GM19328 (cell line): ENCODE results near the gene PARD6A.

ENCODE experiments used
- ATAC-seq: cut with Tn5 transposase; IDR thresholded peaks from one replicate; pipeline ENCODE4 v1.9.1; 2021; ENCODE audit warnings: mild to moderate bottlenecking, moderate library complexity; ENCODE audit not compliant: unreplicated experiment

Gene PARD6A

DNA sequence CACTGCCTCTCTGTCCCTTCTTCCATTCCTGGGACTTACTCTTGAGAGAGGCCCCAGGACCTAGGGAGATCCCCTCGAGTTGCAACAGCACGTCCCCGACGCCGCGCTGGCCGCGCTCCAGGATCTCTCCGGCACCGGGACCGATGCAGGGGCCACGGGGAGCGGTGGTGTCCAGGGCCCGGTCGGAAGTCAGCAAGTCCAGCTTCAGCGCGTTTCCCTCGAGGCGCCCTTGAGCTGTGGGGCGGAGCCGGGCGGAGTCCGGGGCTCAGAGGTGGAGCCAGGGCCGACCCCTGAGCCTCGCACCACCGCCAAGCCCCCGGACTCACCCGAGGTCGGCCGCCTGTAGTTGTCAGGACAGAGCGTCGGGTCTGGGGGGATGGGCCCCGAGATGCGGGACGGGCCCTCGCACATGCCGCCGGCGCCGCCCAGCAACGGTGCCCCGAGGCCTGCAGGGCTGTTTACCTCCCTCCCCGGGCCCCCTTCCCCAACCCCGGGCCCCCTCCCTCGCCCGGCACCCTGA, 5.3 kb downstream of the PARD6A start:
- ATAC-seq: no peak

DNA sequence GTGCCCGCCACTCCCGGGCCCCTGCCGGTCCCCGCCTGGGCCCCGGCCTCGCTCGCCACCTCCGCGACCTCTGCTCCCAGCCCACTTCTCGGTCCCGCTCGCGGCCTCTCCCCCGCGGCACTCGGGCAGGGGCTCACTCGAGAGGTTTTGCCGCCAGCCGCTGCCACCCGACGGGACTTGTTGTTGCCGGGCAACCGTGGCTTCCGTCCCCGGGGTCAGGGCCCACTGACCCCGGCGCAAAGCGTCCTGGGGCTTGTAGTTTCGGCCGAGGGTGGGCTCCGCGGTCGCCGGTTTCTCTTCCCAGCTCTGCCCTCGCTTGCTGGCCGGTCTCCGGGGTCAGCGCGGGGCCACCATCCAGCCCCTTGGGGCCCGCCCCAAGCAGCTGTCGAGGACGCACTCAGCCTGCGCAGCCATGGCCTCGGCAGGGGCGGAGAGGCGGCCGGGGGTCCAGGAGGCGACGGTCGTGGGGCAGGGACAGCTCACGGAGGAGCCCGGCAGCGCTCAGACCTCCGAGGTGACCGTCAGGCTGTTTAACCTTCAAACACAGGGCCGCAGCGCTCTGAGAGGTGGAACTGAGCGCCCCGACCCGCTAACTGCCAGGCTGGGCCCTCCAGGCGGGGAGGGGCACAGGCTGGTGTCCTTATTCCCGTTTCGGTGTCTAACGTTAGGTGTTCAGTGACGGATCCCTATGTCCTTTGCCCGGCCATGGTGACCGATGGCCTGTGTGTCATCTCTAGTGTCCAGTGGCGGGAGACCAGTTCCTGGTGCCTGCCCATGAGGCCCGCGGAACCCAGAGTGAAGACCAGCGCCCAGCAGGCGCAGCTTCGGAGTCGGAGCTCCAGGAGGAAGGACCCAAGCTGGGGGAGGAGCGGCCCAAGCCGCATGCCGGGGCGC, 6.0 kb downstream of the PARD6A start, which contains the start of the genes C16orf86 and ENKD1:
Gene C16orf86 (plus strand): TSS at position 256 of the 894 bp plus-strand sequence. CDS start 157 bp downstream, at position 413.
Gene ENKD1 (minus strand): TSS at position 192 of the 894 bp plus-strand sequence. CDS start 308 bp downstream, outside the sequence.
- ATAC-seq: peak; percentile 59

DNA sequence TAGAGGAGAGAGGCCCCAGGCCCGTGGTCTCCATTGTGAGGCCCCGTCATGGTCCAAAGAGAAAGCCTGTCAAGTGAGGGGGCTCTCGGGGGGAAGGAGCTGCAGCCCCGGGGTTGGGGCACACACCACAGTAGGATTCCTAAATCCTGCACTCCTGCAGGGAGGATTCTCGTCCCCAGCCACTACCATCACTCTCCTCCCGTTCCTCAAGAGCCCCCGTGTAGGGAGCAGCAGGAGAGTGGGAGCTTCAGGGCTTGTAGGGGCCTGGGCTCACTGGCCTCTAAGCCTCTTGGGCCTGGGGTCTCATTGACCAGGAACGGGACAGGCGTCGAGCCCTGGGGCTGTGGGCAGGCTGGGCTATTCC, 6.7 kb downstream of the PARD6A start:
- ATAC-seq: no peak

DNA sequence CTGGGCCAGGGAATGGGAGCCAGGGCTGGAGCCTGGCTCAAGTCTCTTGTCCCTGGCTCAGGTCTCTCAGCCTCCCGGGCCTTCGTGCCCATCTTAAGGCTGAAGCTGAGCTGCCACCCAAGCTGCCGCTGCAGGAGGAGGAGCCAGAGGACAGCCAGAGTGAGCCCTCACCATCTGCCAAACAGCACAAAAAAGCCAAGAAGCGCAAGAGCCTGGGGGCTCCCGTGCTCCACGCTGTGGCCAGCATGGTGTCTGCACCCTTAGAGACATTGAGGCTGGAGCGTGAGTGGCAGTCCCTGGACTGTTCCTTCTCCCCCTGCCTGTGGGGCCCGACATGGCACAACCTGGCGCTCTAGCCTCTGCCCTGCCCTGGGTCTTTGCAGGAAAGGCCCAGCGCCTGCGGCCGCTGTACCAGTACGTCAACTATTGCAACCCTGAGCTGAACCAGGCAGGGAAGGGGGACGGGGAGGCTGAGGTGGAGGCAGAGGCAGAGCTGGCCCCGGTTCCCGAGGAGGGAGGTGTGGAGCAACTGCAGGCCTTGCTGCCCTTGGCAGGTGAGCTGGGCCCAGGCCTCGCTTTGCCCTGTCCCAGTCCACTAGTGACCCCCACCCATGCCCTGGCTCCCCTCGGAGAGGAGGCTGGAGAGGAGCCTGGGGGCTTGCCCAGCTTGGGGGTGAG, 7.2 kb downstream of the PARD6A start:
- ATAC-seq: peak; percentile 57

DNA sequence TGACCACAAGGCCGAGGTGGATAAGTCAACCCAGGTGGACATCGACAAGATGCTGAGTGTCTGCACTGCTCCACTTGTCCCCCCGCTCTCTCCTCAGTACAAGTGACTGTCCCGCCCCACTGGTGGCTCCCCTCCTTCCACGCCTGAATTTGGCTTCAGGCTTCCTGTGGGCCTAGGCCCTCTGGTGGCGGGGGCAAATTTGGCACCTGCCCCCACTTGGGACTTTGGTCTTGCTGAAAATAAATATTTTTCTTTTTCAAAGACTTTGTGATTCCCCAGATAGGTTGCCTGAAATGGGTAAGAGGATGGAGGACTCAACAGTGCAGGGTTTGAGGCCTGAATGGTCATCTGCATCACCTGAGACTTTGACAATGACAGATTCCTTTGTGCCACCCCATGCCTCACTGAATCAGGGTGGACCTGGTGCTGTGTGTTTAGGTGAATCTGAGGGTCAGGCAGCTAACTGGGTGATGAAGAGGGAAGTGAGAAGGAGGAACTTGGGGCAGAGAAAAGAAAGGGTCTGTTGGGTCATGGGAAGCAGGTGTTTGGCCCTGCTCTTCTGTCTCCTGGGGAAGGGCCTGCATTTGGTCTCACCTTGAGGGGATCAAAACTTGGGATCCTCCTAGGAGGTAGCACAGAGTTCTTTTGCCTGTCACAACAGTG, 7.9 kb downstream of the PARD6A start:
- ATAC-seq: no peak

DNA sequence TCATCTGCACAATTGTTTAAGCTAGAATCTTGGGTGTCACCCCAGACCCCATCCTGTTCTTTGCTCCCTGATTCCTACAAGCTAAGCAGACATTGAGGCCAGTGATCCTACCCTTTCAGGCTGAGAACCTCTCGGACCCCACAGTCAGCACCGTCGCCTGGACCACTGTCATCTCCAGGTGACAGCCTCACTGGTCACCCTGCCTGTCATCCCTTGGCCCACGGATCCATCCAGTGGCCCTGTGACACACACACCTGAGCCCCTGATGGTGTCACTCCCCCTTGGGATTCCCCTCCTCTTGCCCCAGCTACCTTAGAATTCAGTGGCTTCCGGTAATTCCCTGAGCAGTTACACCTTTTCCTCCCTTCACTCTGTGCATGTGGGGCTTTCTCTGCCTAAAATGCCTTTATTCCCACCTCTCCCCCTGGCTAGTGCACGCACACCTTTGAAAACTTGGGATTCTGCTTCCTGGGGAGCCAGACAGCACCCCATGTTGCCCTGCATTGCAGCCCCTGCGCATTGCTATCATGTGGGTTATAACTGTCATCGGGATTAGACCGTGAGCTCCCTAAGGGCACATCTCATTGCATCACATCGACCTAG, 8.8 kb downstream of the PARD6A start:
- ATAC-seq: no peak

DNA sequence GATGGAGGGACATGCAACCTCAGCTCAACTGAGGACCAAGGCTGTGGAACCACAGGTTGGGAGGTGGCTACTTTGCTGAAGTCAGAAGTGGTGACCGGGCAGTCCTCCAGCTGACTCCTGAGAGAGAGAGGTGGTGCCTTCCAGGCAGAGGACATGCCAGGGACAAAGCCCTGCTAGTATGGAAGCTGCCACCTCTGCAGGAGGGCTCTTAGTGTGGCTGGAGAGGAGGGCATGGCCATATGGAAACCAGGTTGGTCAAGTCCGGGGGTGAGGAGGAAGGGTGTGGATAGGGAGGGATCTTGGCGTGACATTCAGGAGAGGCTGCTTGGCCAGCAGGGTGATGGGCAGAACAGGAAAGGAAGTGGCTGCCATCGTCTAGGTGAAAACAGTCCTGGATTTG, 11.5 kb downstream of the PARD6A start:
- ATAC-seq: no peak

DNA sequence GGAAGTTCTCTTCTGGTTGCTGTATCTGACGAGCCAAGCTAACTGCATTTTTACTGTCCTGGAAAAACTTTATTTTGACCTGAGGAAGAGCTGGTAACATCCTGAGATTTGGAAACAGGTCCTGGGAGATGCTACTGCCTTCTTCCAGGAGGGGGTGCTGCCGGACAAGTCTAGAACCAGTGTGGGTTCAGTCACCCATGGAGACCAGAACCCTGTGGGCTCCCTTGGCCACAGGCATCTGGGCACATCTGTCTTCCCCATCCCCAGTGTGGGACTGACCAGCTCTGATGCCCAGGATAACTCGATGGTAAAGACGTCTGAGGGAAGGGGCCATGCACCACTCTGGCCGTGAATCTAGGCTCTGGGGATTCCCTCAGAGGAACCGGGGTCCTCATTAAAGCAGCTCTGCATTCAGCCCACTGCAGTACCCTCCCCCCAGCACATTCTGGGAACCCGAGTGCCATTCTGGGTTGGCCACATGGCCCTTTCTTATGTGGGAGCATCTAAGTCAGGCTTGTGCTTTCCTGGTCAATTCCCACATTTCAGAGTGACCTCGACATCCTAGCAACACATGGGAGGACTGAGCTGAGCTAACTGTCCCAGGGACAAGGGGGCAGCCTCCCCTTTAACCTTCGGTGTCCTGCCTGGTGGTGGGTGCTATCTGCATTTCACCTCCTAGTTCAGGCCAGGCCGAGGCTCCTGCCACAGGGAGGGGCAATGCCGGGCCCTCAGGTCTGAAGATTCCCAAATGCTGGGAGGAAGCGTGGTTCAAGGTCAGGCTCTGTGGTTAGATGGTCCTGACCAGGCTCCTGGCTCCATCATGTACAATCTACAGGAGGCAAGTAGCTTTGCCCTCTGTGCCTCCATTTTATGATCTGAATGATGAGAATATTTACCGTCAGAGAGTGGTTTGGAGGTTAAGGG, 12.2 kb downstream of the PARD6A start:
- ATAC-seq: no peak

DNA sequence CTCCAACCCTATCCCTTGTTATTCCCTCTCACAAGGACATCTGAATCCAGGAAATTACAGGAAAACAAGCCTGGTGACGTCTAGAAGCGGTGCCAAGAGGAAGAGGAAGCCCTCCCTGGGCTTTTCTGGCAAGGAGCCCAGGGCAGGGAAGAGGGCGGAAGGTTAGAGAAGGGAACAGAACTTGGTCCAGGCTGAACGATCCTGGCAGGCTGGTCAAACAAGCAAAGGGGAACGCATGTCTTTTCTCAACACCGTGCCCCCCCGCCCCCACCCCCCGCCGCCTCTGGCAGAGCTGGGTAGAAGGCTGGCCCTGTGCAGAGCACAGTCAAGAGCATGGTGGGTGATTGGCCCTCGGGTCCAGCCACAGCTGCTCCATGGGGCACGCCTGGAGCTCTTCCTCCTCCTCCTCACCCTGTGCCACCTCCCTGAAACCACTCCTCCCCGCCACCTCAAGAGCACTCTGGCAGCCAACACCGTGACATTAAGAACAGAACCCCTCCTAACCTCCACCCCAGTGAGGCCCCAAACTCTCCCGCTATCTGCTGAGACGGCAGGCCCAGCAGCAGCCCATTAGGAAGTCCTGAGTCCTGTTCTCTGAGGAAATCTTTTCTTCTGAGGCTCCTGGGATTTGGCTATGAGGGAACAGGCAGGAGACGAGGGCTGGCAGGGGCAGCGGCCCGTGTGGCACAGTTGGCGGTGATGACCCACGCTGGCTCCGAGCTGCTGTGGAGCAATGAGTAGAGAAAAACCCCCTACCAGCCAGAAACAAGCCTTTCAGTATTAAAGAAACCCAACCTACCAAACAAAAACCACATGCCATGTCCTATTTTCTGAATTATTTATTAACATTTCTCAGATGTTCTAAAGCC, 13.2 kb downstream of the PARD6A start:
- no peak for ATAC-seq

DNA sequence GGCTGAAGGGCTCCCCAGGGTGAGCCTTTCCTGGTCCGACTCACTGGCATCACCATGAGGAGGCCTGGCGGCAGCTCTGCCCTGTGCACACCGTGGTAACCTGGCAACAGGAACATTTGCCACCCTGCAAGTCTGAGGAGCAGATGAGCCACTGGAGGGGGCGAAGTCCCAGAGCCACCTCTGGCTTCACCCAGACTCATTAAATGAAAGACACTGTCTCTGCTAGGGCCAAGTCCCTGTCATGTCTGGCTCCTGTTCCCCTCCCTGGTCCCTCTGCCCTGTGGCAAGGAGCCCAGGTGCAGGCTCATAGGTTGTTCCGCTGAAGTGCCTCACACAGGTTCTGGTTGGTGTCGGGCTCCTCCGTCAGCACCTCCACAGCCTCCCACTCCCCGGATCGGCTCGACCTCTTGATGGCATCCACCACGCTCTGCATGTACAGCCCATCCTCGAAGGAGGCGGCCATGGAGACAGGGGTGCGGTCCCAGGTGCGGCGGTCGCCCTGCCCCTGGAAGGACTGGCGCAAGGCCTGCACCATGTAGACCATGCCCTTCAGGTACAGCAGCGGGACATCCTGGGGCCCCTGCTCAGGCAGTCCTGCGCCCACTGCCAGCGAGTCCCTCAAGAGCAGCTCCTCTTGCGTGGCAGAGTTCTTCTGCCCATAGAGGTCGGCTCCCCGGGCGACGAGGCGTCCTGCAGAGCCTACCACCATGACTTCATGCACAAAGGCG, 14.3 kb downstream of the PARD6A start:
- no peak for ATAC-seq

DNA sequence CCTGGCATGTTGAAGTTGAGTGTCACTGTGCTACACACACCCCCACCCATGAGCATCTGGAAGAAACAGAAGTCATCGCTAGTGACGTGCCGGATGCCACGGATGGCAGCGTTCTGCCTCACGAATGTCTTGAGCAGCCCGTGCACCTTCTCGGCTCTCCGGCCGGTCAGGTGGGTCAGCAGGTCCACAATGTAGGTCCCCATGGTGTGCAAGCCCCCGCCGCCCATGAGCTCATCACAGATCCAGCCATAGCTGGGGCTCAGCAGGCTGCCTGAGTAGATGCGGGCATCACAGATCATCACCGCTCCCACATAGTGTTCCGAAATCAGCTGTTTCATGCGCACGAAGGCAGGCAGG, 14.8 kb downstream of the PARD6A start:
- ATAC-seq: no peak

DNA sequence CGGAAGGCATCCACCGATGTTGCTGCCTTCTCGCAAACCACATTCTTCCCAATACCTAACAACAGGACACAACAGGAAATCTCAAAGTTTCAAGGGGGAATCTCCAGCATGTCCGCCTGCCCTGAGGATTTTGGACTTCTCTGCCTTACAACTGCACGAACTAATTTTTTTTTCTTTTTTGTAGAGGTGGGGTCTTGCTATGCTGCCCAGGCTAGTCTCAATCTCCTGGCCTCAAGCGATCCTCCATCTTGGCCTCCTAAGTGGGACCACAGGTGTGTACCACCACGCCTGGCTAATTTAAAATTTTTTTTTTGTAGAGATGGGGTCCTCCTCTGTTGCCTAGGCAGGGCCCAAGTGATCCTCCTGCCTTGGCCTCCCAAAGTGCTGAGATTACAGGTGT, 15.2 kb downstream of the PARD6A start:
- no peak for ATAC-seq

DNA sequence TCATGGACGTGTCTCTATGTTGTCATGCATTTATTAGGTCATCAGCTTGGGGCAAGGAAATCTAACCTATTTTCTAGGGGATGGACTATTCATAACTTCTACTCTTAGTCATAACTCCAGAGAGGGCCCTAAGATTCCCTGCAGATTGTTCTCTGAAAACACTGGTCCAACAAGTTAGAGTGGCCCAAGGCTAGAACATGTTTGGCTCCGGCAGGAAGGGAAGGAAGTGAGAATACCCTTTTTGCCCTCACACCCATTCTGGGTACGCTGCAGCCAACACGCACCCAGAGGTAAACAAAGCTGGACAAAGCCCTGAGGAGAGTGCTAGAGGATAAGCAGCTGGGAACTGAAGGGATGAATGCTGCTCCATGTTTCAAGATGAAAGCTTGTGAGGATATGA, 15.8 kb downstream of the PARD6A start:
- ATAC-seq: no peak

DNA sequence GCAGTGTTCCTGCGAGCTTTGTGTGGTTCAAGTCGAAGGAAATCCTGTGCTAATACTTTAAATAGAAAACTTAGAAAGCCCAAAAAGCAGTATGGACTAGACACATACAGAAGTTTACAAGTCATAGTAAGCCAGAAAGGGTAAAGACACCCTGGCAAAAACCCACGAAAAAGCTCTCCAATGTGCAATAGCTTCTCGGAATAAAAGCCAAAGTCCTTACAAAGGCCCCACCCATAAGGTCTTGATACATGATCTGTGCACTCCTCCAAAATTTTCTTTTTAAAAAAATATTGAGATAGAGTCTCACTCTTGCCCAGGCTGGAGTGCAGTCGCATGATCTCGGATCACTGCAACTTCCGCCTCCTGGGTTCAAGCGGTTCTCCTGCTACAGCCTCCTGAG, 16.2 kb downstream of the PARD6A start:
- ATAC-seq: no peak

DNA sequence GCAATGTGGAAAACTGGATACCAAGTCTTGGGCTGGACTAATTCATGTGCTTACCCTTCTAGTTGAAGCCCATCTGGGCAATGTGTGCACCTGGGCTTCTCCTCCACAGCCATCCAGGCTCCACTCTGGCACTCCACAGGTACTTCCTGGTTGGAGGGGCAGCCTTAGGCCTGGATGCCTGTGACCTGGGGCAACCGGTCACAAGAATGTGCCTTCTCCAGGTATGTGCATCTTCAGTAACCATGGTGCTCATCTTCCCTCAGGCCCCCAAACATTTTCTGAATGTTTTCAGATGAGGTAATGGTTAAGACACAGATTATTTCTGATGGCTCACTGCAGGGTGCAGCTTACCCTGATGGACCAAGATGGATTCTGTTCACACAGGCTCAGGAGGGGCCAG, 17.0 kb downstream of the PARD6A start:
- ATAC-seq: no peak

DNA sequence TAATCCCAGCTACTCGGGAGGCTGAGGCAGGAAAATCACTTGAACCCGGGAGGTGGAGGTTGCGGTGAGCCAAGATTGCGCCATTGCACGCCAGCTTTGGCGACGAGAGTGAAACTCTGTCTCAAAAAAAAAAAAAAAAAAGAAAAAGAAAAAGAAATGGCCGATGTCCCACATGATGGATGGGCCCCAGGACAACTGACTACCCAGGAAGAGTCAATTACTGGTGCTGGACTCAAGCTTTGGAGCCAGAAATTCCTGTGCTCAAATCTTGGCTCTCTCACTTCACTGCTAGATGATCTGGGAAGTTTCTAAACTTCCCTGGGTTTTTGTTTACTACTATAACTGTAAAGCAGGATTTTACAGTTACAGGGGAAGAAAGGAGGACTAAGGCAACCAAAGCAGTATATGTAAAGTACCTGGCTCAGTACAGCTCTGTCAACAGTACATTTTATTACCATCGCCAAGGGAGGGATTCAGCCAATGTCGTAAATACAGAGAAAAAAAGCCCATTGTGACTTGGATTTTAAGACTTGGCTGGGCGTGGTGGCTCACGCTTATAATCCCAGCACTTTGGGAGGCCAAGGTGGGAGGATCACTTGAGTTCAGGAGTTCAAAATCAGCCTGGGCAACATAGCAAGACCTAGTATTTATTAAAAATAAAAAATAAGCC, 17.7 kb downstream of the PARD6A start:
- ATAC-seq: no peak

DNA sequence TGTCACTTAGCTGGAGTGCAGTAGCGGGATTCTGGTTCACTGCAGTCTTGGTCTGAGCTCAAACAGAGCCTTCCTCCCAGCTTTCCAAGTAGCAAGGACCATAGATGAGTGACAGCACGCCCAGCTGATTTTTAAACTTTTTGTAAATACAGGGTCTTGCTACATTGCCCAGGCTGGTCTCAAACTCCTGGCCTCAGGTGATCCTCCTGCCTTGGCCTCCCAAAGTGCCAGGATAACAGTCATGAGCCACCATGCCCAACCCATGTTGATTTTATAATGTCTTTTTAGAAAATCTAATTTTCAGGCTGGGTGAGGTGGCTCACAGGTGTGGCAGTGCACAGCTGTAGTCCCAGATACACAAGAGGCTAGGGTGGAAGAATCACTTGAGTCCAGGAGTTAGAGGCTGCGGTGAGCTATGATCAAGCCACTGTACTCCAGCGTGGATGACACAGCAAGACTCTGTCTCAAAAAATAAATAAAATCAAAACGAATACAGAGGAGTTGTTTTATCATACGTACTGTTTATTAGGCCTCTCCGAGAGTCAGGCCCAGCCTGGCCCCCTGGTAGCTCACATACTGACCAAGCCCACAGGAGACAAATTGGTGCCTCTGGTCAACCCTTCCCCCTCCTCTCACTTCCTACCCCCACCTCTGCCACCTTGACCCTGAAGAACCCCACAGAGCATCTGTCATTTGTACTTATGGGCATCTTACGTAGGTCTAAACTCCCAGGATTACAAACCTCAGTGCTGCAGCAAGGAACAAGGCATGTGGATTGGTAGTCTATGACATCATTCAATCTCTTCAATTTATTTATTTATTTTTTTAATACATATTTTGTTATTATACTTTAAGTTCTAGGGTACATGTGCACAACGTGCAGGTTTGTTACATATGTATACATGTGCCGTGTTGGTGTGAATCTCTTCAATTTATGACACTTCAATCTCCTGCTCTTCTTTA, 19.5 kb downstream of the PARD6A start:
- ATAC-seq: no peak
